Erythroblast (primary cell): ENCODE results near the gene FXYD2.

Source experiments
- GATA1 ChIP-seq: IDR thresholded peaks from 2 replicates; pipeline ENCODE4 v1.6.1; 2011; ENCODE audit warnings: low read depth, mild to moderate bottlenecking, control low read depth, low read length, moderate library complexity
- POLR2A ChIP-seq: IDR thresholded peaks from 2 replicates; pipeline ENCODE4 v1.6.1; 2011; ENCODE audit warnings: mild to moderate bottlenecking, low read length

DNA sequence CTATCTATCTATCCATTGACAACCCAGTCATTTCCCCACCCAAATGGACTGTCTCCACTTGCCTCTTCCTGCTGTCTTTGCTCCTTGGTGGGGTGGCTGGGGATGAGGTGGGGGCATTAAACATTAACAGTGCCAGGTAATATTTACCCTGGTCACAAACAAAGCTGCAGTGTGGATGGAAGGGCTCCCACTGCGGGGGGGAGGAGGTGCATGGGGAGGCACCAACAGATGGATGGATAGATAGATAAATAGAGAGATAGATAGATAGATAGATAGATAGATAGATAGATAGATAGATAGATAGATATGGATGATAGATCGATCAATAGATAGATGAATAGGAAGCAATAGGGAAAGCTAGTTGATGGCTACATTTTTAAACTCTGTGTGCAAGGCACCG is 2.3 kb upstream of the FXYD2 start:
- TF ChIP-seq POLR2A: no peak
- TF ChIP-seq GATA1: no peak
